CD4-positive, alpha-beta T cell treated with Interleukin-1 beta for 1 hour (primary cell): ENCODE results near the gene PRKCH.
A peak's percentile ranks its signal among the peaks of the same experiment; 100 is the strongest.

Experiments
- DNase-seq, 2 donors: peaks; one replicate each; pipeline ENCODE4 v3.0.0-alpha.2; 2020 to 2022

The PRKCH gene

GRCh38 chr14:61476754-61477410 lies 155.5 kb downstream of the PRKCH start:
- DNase-seq, result peak; percentile 87 to 89

GRCh38 chr14:61477712-61478462 lies 156.5 kb downstream of the PRKCH start:
- DNase-seq, result peak in 1 of 2 donors; percentile 49

GRCh38 chr14:61478971-61479473 lies 157.6 kb downstream of the PRKCH start:
- peak in 1 of 2 donors; percentile 40 for DNase-seq

- DNase-seq, result no peak
These were observed 158.5 kb downstream of the PRKCH start for GRCh38 chr14:61479746-61480502.

- DNase-seq, result no peak
These were observed 159.4 kb downstream of the PRKCH start for GRCh38 chr14:61480704-61481285.

- DNase-seq, result no peak
These were observed 160.3 kb downstream of the PRKCH start for GRCh38 chr14:61481701-61482100.

- no peak for DNase-seq
These were observed 161.2 kb downstream of the PRKCH start for GRCh38 chr14:61482348-61483206.

GRCh38 chr14:61483476-61483875 lies 162.1 kb downstream of the PRKCH start:
- no peak for DNase-seq

GRCh38 chr14:61484031-61484430 lies 162.7 kb downstream of the PRKCH start:
- no peak for DNase-seq

- DNase-seq, result no peak
These were observed 163.6 kb downstream of the PRKCH start for GRCh38 chr14:61484826-61485584.

- no peak for DNase-seq
These were observed 164.3 kb downstream of the PRKCH start for GRCh38 chr14:61485661-61486060.

GRCh38 chr14:61486930-61487495 lies 165.6 kb downstream of the PRKCH start:
- no peak for DNase-seq

GRCh38 chr14:61488417-61489401 lies 167.3 kb downstream of the PRKCH start:
- DNase-seq, result no peak

- DNase-seq, result no peak
These were observed 168.1 kb downstream of the PRKCH start for GRCh38 chr14:61489512-61489911.

- peak in 1 of 2 donors; percentile 71 for DNase-seq
These were observed 168.6 kb downstream of the PRKCH start for GRCh38 chr14:61489932-61490331.

- DNase-seq, result no peak
These were observed 169.8 kb downstream of the PRKCH start for GRCh38 chr14:61491224-61491623.

GRCh38 chr14:61491876-61492434 lies 170.6 kb downstream of the PRKCH start:
- peak in 1 of 2 donors; percentile 44 for DNase-seq

GRCh38 chr14:61492474-61492873 lies 171.1 kb downstream of the PRKCH start:
- no peak for DNase-seq

GRCh38 chr14:61493239-61493638 lies 171.9 kb downstream of the PRKCH start:
- no peak for DNase-seq
